GM21381 (cell line): ENCODE results near the gene CRYBG1.
"Not testable (repeated sequence)": the region's sequence is repeated elsewhere in the genome, so short reads cannot be mapped to it uniquely, and the experiment has no call there.

Experiments
- ATAC-seq: cut with Tn5 transposase; IDR thresholded peaks from one replicate; pipeline ENCODE4 v1.9.1; 2021; ENCODE audit warnings: mild to moderate bottlenecking, moderate library complexity; ENCODE audit not compliant: unreplicated experiment

The CRYBG1 gene

GRCh38 chr6:106547601-106548453, 187.3 kb downstream of the CRYBG1 start:
- ATAC-seq = no peak

GRCh38 chr6:106548926-106549455, 188.5 kb downstream of the CRYBG1 start:
- not testable (repeated sequence) for ATAC-seq

GRCh38 chr6:106549521-106549920, 189.0 kb downstream of the CRYBG1 start:
- ATAC-seq = no peak

GRCh38 chr6:106551155-106551554, 190.6 kb downstream of the CRYBG1 start:
- ATAC-seq = no peak

- no peak for ATAC-seq
Observed at GRCh38 chr6:106553440-106553839, 192.9 kb downstream of the CRYBG1 start.

- no peak for ATAC-seq
Observed at GRCh38 chr6:106555767-106556166, 195.2 kb downstream of the CRYBG1 start.

- no peak for ATAC-seq
Observed at GRCh38 chr6:106556368-106556960, 195.9 kb downstream of the CRYBG1 start.

GRCh38 chr6:106557837-106558236, 197.3 kb downstream of the CRYBG1 start:
- no peak for ATAC-seq

GRCh38 chr6:106558364-106558763, 197.8 kb downstream of the CRYBG1 start:
- no peak for ATAC-seq

GRCh38 chr6:106559659-106560058, 199.1 kb downstream of the CRYBG1 start:
- not testable (repeated sequence) for ATAC-seq

GRCh38 chr6:106560996-106561685, 200.6 kb downstream of the CRYBG1 start:
- ATAC-seq = no peak

GRCh38 chr6:106561686-106562405, 201.3 kb downstream of the CRYBG1 start:
- ATAC-seq = no peak

- ATAC-seq = no peak
Observed at GRCh38 chr6:106563614-106564013, 203.1 kb downstream of the CRYBG1 start.

GRCh38 chr6:106564476-106564875, 204.0 kb downstream of the CRYBG1 start:
- no peak for ATAC-seq

- no peak for ATAC-seq
Observed at GRCh38 chr6:106568530-106568929, 208.0 kb downstream of the CRYBG1 start.

- ATAC-seq = no peak
Observed at GRCh38 chr6:106569428-106569827, 208.9 kb downstream of the CRYBG1 start.

GRCh38 chr6:106572436-106572835, 211.9 kb downstream of the CRYBG1 start:
- ATAC-seq = no peak

GRCh38 chr6:106572875-106573585, 212.5 kb downstream of the CRYBG1 start:
- no peak for ATAC-seq

GRCh38 chr6:106574741-106575458, 214.4 kb downstream of the CRYBG1 start:
- ATAC-seq = no peak

- ATAC-seq = no peak
Observed at GRCh38 chr6:106579281-106579680, 218.8 kb downstream of the CRYBG1 start.
